ENCODE measurements around the gene KLF3. TPM values are rescaled to one million over a fixed set of nuclear protein-coding genes. Genes with fewer than 3 reads are reported as not detected.

The KLF3 gene
- total and polyA plus RNA-seq, 7 experiments from 2014 or later: 21.0 to 142 (median 120) TPM

GRCh38 chr4:38715050-38715449 is 51.1 kb downstream of the KLF3 start:
- H3K36me3 Mint-ChIP-seq: peaks cover 1 to 22% (median 18%) of the 10 kb centered on the region in 5 donors
- no peaks in the 10 kb centered on the region for H3K4me1 Mint-ChIP-seq
- Histone ChIP-seq H3K4me1 (ENCODE audit: control insufficient read depth in 2 of 2, insufficient read depth in 2 of 2, low read length in 2 of 2) (no peaks in the 10 kb centered on the region), H3K4me3 (ENCODE audit: low read length) (no peak overlapping the region), H3K27me3 (ENCODE audit: control insufficient read depth in 2 of 2, insufficient read depth in 2 of 2, low read length in 2 of 2) (no peaks in the 10 kb centered on the region), H3K36me3 (ENCODE audit: control insufficient read depth in 2 of 3, insufficient read depth in 3 of 3, low read length in 3 of 3) (no peaks in the 10 kb centered on the region), H3K27ac (ENCODE audit: low read depth, low read length) (no peak overlapping the region), H3K9me3 (ENCODE audit: control insufficient read depth in 2 of 3, low read length in 3 of 3) (no peaks in the 10 kb centered on the region)
- peaks cover 0 to 21% (median 10%) of the 10 kb centered on the region in 11 donors for H3K9me3 Mint-ChIP-seq
- peaks cover 0 to 34% (median 0%) of the 10 kb centered on the region in 5 donors for H3K27me3 Mint-ChIP-seq
- H3K4me3 Mint-ChIP-seq: no peak overlapping the region
- H3K27ac Mint-ChIP-seq: no peak overlapping the region
- DNase-seq (no peak), ATAC-seq (no peak)
- ChIA-PET CTCF (no interaction called here), POLR2A (no interaction called here)
- intact Hi-C loops (cut with micrococcal nuclease): no loop called here

GRCh38 chr4:38716256-38716655 is 52.3 kb downstream of the KLF3 start:
- Histone ChIP-seq H3K4me3 (ENCODE audit: low read length) (no peak overlapping the region), H3K4me1 (ENCODE audit: control insufficient read depth in 2 of 2, insufficient read depth in 2 of 2, low read length in 2 of 2) (no peaks in the 10 kb centered on the region), H3K9me3 (ENCODE audit: control insufficient read depth in 2 of 3, low read length in 3 of 3) (no peaks in the 10 kb centered on the region), H3K27me3 (ENCODE audit: control insufficient read depth in 2 of 2, insufficient read depth in 2 of 2, low read length in 2 of 2) (no peaks in the 10 kb centered on the region), H3K36me3 (ENCODE audit: control insufficient read depth in 2 of 3, insufficient read depth in 3 of 3, low read length in 3 of 3) (no peaks in the 10 kb centered on the region), H3K27ac (ENCODE audit: low read depth, low read length) (no peak overlapping the region)
- Mint-ChIP-seq H3K27ac (peak overlapping the region in 1 of 9 donors; percentile 39), H3K4me1 (no peaks in the 10 kb centered on the region), H3K9me3 (peaks cover 0 to 21% (median 10%) of the 10 kb centered on the region in 11 donors), H3K36me3 (peaks cover 1 to 22% (median 18%) of the 10 kb centered on the region in 5 donors), H3K27me3 (peaks cover 0 to 26% (median 0%) of the 10 kb centered on the region in 5 donors), H3K4me3 (no peak overlapping the region)
- DNase-seq (no peak), ATAC-seq (no peak)
- ChIA-PET CTCF (no interaction called here), POLR2A (no interaction called here)
- intact Hi-C loops (cut with micrococcal nuclease): no loop called here

GRCh38 chr4:38717604-38718003 is 53.6 kb downstream of the KLF3 start:
- Mint-ChIP-seq H3K27ac (no peak overlapping the region), H3K36me3 (peaks cover 1 to 14% (median 11%) of the 10 kb centered on the region in 5 donors), H3K4me1 (peaks cover 0 to 2% (median 0%) of the 10 kb centered on the region in 7 donors), H3K4me3 (no peak overlapping the region), H3K27me3 (peaks cover 0 to 30% (median 0%) of the 10 kb centered on the region in 5 donors), H3K9me3 (peaks cover 0 to 14% (median 6%) of the 10 kb centered on the region in 11 donors)
- Histone ChIP-seq H3K4me1 (ENCODE audit: control insufficient read depth in 2 of 2, insufficient read depth in 2 of 2, low read length in 2 of 2) (no peaks in the 10 kb centered on the region), H3K27me3 (ENCODE audit: control insufficient read depth in 2 of 2, insufficient read depth in 2 of 2, low read length in 2 of 2) (no peaks in the 10 kb centered on the region), H3K27ac (ENCODE audit: low read depth, low read length) (no peak overlapping the region), H3K9me3 (ENCODE audit: control insufficient read depth in 2 of 3, low read length in 3 of 3) (no peaks in the 10 kb centered on the region), H3K36me3 (ENCODE audit: control insufficient read depth in 2 of 3, insufficient read depth in 3 of 3, low read length in 3 of 3) (no peaks in the 10 kb centered on the region), H3K4me3 (ENCODE audit: low read length) (no peak overlapping the region)
- intact Hi-C loops (cut with micrococcal nuclease): no loop called here
- ChIA-PET CTCF (no interaction called here), POLR2A (no interaction called here)
- ATAC-seq: no peak
- DNase-seq: no peak

- H3K9me3 ChIP-seq (ENCODE audit: control insufficient read depth in 2 of 3, low read length in 3 of 3): no peaks in the 10 kb centered on the region
- H3K4me3 Mint-ChIP-seq: no peak overlapping the region
- H3K27me3 ChIP-seq (ENCODE audit: control insufficient read depth in 2 of 2, insufficient read depth in 2 of 2, low read length in 2 of 2): no peaks in the 10 kb centered on the region
- no peaks in the 10 kb centered on the region for H3K36me3 Mint-ChIP-seq
- H3K4me1 Mint-ChIP-seq: peaks cover 0 to 11% (median 8%) of the 10 kb centered on the region in 7 donors
- no peak for DNase-seq
- no peak for ATAC-seq
- H3K27me3 Mint-ChIP-seq: peaks cover 0 to 9% (median 0%) of the 10 kb centered on the region in 5 donors
- H3K9me3 Mint-ChIP-seq: no peaks in the 10 kb centered on the region
- no peak overlapping the region for H3K4me3 ChIP-seq (ENCODE audit: low read length)
- CTCF ChIA-PET: no interaction called here
- no peak overlapping the region for H3K27ac ChIP-seq (ENCODE audit: low read depth, low read length)
- no peaks in the 10 kb centered on the region for H3K36me3 ChIP-seq (ENCODE audit: control insufficient read depth in 2 of 3, insufficient read depth in 3 of 3, low read length in 3 of 3)
- intact Hi-C loops (cut with micrococcal nuclease): no loop called here
- H3K27ac Mint-ChIP-seq: no peak overlapping the region
- POLR2A ChIA-PET: interaction anchor here (1.1 kb wide), 1 partner anchor 55 kb away, joined by 3 read pairs; no protein-coding TSS in a partner anchor
- no peaks in the 10 kb centered on the region for H3K4me1 ChIP-seq (ENCODE audit: control insufficient read depth in 2 of 2, insufficient read depth in 2 of 2, low read length in 2 of 2)
Measured at GRCh38 chr4:38723114-38723513, 59.1 kb downstream of the KLF3 start.

- ChIA-PET POLR2A (no interaction called here), CTCF (interaction anchor here (0.6 kb wide), 1 partner anchor 11 kb away, joined by 4 read pairs; no protein-coding TSS in a partner anchor)
- Histone ChIP-seq H3K4me3 (ENCODE audit: low read length) (no peak overlapping the region), H3K27ac (ENCODE audit: low read depth, low read length) (no peak overlapping the region), H3K4me1 (ENCODE audit: control insufficient read depth in 2 of 2, insufficient read depth in 2 of 2, low read length in 2 of 2) (no peaks in the 10 kb centered on the region), H3K27me3 (ENCODE audit: control insufficient read depth in 2 of 2, insufficient read depth in 2 of 2, low read length in 2 of 2) (no peaks in the 10 kb centered on the region), H3K36me3 (ENCODE audit: control insufficient read depth in 2 of 3, insufficient read depth in 3 of 3, low read length in 3 of 3) (no peaks in the 10 kb centered on the region), H3K9me3 (ENCODE audit: control insufficient read depth in 2 of 3, low read length in 3 of 3) (no peaks in the 10 kb centered on the region)
- ATAC-seq: no peak
- Mint-ChIP-seq H3K27me3 (peaks cover 0 to 9% (median 0%) of the 10 kb centered on the region in 5 donors), H3K27ac (peak overlapping the region in 1 of 9 donors; percentile 48), H3K9me3 (no peaks in the 10 kb centered on the region), H3K4me1 (peaks cover 0 to 17% (median 10%) of the 10 kb centered on the region in 7 donors), H3K36me3 (no peaks in the 10 kb centered on the region), H3K4me3 (no peak overlapping the region)
- DNase-seq: no peak
- intact Hi-C loops (cut with micrococcal nuclease): no loop called here
Measured at GRCh38 chr4:38723726-38724474, 59.9 kb downstream of the KLF3 start.

GRCh38 chr4:38724475-38724808 is 60.4 kb downstream of the KLF3 start:
- H3K4me3 ChIP-seq (ENCODE audit: low read length): no peak overlapping the region
- ATAC-seq (no peak), DNase-seq (no peak)
- no peaks in the 10 kb centered on the region for H3K9me3 ChIP-seq (ENCODE audit: control insufficient read depth in 2 of 3, low read length in 3 of 3)
- Mint-ChIP-seq H3K27me3 (peaks cover 0 to 9% (median 0%) of the 10 kb centered on the region in 5 donors), H3K27ac (peak overlapping the region in 1 of 9 donors; percentile 48), H3K9me3 (no peaks in the 10 kb centered on the region), H3K4me3 (no peak overlapping the region), H3K36me3 (no peaks in the 10 kb centered on the region), H3K4me1 (peaks cover 0 to 20% (median 14%) of the 10 kb centered on the region in 7 donors)
- H3K27me3 ChIP-seq (ENCODE audit: control insufficient read depth in 2 of 2, insufficient read depth in 2 of 2, low read length in 2 of 2): no peaks in the 10 kb centered on the region
- ChIA-PET POLR2A (no interaction called here), CTCF (no interaction called here)
- H3K27ac ChIP-seq (ENCODE audit: low read depth, low read length): no peak overlapping the region
- H3K36me3 ChIP-seq (ENCODE audit: control insufficient read depth in 2 of 3, insufficient read depth in 3 of 3, low read length in 3 of 3): no peaks in the 10 kb centered on the region
- intact Hi-C loops (cut with micrococcal nuclease): no loop called here
- H3K4me1 ChIP-seq (ENCODE audit: control insufficient read depth in 2 of 2, insufficient read depth in 2 of 2, low read length in 2 of 2): no peaks in the 10 kb centered on the region

All from naive thymus-derived CD4-positive, alpha-beta T cell (primary cell).